GM12872 (cell line): ENCODE data around the gene DIABLO.

Experiments
- TF ChIP-seq, protein P1 (sequence below): IDR thresholded peaks from 3 replicates; pipeline ENCODE4 v1.5.1; 2011; ENCODE audit warnings: low read depth, mild to moderate bottlenecking, low read length, moderate library complexity; ENCODE audit not compliant: insufficient read depth

Gene DIABLO

DNA sequence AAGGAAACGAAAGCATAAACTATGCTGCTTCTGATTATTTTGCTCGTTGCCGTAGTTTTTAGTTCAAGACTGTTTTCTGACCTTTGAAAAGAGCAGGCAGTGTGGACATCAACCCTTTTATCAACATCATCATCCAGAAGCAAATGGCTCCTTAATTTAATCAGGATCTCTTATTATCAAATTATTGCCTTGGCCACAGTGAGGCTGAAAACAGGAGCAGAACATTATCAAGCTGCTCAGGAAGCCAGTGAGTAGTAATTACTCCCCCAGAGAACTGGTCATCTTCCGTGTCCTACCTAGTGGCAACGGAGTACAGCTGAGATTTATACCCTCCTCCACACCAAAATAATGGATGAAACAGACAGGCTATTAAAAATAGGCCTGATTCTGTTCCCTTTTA, 2.2 kb upstream of the DIABLO start:
- TF ChIP-seq, protein P1, sequence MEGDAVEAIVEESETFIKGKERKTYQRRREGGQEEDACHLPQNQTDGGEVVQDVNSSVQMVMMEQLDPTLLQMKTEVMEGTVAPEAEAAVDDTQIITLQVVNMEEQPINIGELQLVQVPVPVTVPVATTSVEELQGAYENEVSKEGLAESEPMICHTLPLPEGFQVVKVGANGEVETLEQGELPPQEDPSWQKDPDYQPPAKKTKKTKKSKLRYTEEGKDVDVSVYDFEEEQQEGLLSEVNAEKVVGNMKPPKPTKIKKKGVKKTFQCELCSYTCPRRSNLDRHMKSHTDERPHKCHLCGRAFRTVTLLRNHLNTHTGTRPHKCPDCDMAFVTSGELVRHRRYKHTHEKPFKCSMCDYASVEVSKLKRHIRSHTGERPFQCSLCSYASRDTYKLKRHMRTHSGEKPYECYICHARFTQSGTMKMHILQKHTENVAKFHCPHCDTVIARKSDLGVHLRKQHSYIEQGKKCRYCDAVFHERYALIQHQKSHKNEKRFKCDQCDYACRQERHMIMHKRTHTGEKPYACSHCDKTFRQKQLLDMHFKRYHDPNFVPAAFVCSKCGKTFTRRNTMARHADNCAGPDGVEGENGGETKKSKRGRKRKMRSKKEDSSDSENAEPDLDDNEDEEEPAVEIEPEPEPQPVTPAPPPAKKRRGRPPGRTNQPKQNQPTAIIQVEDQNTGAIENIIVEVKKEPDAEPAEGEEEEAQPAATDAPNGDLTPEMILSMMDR: no peak

DNA sequence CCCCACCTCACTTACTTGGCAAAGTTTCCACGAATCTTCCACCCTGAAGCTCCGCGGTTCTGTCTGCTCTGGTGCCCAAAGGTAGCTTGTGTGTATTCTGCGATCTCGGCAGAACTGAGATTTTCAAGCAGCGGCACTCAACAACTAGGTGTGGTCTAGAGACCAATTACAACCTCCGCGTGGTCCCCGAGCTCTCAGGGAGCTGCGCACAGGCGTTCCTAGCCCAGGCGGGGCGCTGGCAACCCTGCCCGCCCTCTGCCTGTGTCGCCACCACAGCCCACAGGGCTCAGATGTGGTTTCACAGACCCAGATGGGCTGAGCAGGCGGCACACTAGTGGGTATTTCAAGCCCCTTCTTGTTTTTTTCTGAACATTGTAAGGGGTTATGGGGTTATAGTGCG, 1.5 kb upstream of the DIABLO start:
- TF ChIP-seq, protein P1: no peak

- TF ChIP-seq, protein P1: no peak
Observed at GRCh38 chr12:122226366-122227125, 694 bp upstream of the DIABLO start.

GRCh38 chr12:122216445-122216844, 9.4 kb downstream of the DIABLO start:
- TF ChIP-seq, protein P1: no peak

DNA sequence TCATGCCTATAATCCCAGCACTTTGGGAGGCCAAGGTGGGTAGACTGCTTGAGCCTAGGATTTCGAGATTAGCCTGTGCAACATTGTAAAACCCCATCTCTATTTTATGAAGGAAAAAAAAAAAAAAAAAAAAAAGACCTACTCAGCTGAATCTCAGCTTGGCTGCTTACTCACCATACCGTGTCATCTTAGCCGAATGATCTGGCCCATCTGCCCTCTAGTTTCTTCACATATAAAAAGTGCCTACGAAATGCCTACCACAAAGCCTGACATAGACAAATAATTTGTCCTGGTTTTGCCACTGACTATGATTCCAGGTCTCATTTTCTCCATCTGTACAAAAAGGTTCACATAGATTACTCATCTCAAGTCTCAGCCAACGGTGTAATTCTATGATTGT, 10.1 kb downstream of the DIABLO start:
- TF ChIP-seq, protein P1: no peak

DNA sequence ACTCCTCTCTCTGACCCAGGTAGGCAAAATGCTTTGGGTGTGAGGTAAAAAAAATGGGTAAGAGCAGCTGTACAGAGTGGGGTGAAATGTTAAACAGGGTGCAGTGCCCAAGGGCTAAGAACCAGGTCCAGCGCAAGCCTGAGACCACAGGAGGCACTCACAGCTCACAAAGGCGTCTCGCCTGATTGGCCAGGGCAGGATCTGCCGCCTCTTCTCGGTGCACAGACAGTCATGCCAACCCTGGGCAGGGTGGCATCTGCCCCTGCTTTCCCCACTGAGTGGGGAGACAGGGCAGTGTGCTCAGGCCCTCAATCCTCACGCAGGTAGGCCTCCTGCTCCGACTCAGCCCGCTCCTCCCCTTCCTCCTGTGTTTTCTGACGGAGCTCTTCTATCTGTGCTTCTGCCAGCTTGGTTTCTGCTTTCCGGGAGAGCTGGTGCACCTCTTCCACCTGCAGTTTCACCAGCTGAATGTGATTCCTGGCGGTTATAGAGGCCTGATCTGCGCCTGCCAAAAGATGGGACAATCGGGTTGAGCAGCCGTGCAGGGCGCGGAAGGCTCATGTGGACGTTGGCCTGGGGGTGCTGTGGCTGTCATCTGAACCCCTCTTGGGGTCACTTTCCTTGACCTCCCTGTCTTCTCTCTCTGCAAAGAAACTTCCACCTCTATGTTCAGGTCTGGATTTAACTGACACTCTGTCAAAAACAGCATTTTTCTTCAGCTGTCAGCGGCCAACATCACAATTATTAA, 17.6 kb downstream of the DIABLO start:
- TF ChIP-seq, protein P1: no peak

GRCh38 chr12:122207391-122207790, 18.5 kb downstream of the DIABLO start:
- TF ChIP-seq, protein P1: no peak
